Upper lobe of left lung (tissue), 4 donors: ENCODE data around the gene HNRNPUL1.

Experiments
- CTCF ChIP-seq, 6 experiments: fragments of 450-650 bp in 4 of 6; fragments of 200-600 bp in 2 of 6; sonication (generic) in 2 of 6; IDR thresholded peaks; one replicate each; pipeline ENCODE4 v1.5.1; 2016 to 2019; ENCODE audit warnings: antibody characterized with exemption in 6 of 6
- EP300 ChIP-seq, 4 donors: sonication (generic); formaldehyde crosslinking; IDR thresholded peaks; one replicate each; pipeline ENCODE4 v1.5.1; 2017; ENCODE audit warnings: antibody characterized with exemption in 4 of 4, control low read depth in 2 of 4
- POLR2A ChIP-seq, 4 donors: fragments of 450-650 bp; IDR thresholded peaks; one replicate each; pipeline ENCODE4 v1.5.1; 2016 to 2017; ENCODE audit warnings: antibody characterized with exemption in 4 of 4, mild to moderate bottlenecking in 2 of 4
- POLR2AphosphoS5 ChIP-seq, 2 donors: sonication (generic); formaldehyde crosslinking; IDR thresholded peaks; one replicate each; pipeline ENCODE4 v1.5.1; 2017; ENCODE audit warnings: antibody characterized with exemption in 2 of 2

DNA sequence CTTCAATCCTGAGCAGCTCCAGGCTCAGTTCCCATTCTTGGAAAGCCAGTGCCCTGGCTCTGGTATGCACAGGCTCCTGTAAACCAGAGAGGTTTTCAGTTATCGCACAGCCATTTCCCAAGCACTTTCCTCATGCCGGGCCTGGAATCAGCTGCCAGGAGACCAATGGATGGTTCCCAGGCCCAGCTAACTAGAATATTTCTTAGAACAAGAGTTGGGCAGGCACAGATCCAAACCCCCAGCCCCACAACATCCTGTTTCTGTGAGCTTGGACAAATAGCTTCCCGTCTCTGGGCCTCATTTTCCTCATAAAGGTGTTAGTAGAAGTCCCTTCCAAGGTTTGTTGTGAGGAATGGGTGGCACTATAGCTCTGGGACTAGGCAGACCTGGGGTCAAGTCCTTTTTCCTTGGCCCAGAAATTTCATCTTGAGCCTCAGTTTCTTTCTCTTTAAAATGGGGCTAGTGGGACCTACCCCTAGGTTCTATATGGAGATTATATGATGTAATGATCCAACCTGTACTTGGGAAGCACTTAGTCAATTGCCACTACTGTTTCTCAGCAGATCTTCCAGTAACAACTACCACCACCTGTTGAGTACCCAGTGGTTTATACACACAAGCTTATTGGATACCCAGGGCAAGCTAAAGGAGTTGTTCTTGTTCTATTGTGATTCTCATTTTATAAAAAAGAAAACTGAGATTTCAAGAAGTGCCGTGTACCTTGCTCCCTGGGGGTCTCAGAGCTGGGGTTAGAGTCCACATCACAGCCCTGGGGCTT lies 40.7 kb downstream of the HNRNPUL1 start:
- TF ChIP-seq POLR2A (IDR thresholded peaks at IDR 0.05) (no peak), CTCF (IDR thresholded peaks at IDR 0.05) (no peak), EP300 (IDR thresholded peaks at IDR 0.05) (no peak), POLR2AphosphoS5 (IDR thresholded peaks at IDR 0.05) (no peak)
